ENCODE results near the gene NHERF1. TPM values are rescaled to one million over a fixed set of nuclear protein-coding genes. Genes with fewer than 3 reads are reported as not detected.

NHERF1 gene
- total RNA-seq, 4 donors from 2014 or later = 21.1 to 53.8 (median 42.0) TPM

- Histone ChIP-seq H3K27ac (no peak overlapping the region), H3K4me3 (peak overlapping the region; percentile 2), H3K27me3 (peaks cover 24% of the 10 kb centered on the region), H3K4me1 (peaks cover 44% of the 10 kb centered on the region), H3K36me3 (no peaks in the 10 kb centered on the region), H3K9me3 (no peaks in the 10 kb centered on the region)
- WGBS = 23% methylated on average over 16 of the region's 24 CpGs
- TF ChIP-seq POLR2AphosphoS5 (IDR thresholded peaks at IDR 0.05) (peak in 2 of 3 donors; percentile 17 to 79), POLR2A (IDR thresholded peaks at IDR 0.05) (no peak), CTCF (IDR thresholded peaks at IDR 0.05) (peak; percentile 99), EP300 (IDR thresholded peaks at IDR 0.05) (no peak)
- DNase-seq (ENCODE audit: low spot score in 2 of 2) = peak; percentile 91 to 92
These were observed 3.5 kb upstream of the NHERF1 start for GRCh38 chr17:74744714-74745547.

GRCh38 chr17:74745548-74746177 lies 2.8 kb upstream of the NHERF1 start:
- H3K36me3 ChIP-seq = no peaks in the 10 kb centered on the region
- TF ChIP-seq EP300 (IDR thresholded peaks at IDR 0.05) = no peak
- TF ChIP-seq POLR2AphosphoS5 (IDR thresholded peaks at IDR 0.05) = no peak
- TF ChIP-seq POLR2A (IDR thresholded peaks at IDR 0.05) = no peak
- no peak for TF ChIP-seq CTCF (IDR thresholded peaks at IDR 0.05)
- no peak overlapping the region for H3K4me3 ChIP-seq
- peaks cover 16% of the 10 kb centered on the region for H3K27me3 ChIP-seq
- peaks cover 52% of the 10 kb centered on the region for H3K4me1 ChIP-seq
- H3K9me3 ChIP-seq = no peaks in the 10 kb centered on the region
- WGBS = 78% methylated on average over 8 of the region's 8 CpGs
- H3K27ac ChIP-seq = no peak overlapping the region
- no peak for DNase-seq (ENCODE audit: low spot score in 2 of 2)

GRCh38 chr17:74746376-74746775 lies 2.1 kb upstream of the NHERF1 start:
- TF ChIP-seq POLR2A (IDR thresholded peaks at IDR 0.05) = no peak
- no peak for TF ChIP-seq EP300 (IDR thresholded peaks at IDR 0.05)
- no peak for TF ChIP-seq POLR2AphosphoS5 (IDR thresholded peaks at IDR 0.05)
- TF ChIP-seq CTCF (IDR thresholded peaks at IDR 0.05) = no peak
- H3K27me3 ChIP-seq = peaks cover 10% of the 10 kb centered on the region
- H3K9me3 ChIP-seq = no peaks in the 10 kb centered on the region
- DNase-seq (ENCODE audit: low spot score in 2 of 2) = no peak
- WGBS = 84% methylated on average over 5 of the region's 5 CpGs
- H3K4me1 ChIP-seq = peaks cover 59% of the 10 kb centered on the region
- H3K4me3 ChIP-seq = no peak overlapping the region
- no peaks in the 10 kb centered on the region for H3K36me3 ChIP-seq
- no peak overlapping the region for H3K27ac ChIP-seq

- Histone ChIP-seq H3K27ac (no peak overlapping the region), H3K4me1 (peaks cover 62% of the 10 kb centered on the region), H3K27me3 (peaks cover 5% of the 10 kb centered on the region), H3K36me3 (no peaks in the 10 kb centered on the region), H3K4me3 (no peak overlapping the region), H3K9me3 (no peaks in the 10 kb centered on the region)
- 34% methylated on average over 5 of the region's 6 CpGs for WGBS
- no peak for DNase-seq (ENCODE audit: low spot score in 2 of 2)
- TF ChIP-seq POLR2A (IDR thresholded peaks at IDR 0.05) = no peak
- no peak for TF ChIP-seq EP300 (IDR thresholded peaks at IDR 0.05)
- TF ChIP-seq POLR2AphosphoS5 (IDR thresholded peaks at IDR 0.05) = no peak
- TF ChIP-seq CTCF (IDR thresholded peaks at IDR 0.05) = no peak
These were observed 1.5 kb upstream of the NHERF1 start for GRCh38 chr17:74746922-74747321.

- TF ChIP-seq POLR2AphosphoS5 (IDR thresholded peaks at IDR 0.05) (no peak), EP300 (IDR thresholded peaks at IDR 0.05) (no peak), CTCF (IDR thresholded peaks at IDR 0.05) (peak in 1 of 2 donors; percentile 12), POLR2A (IDR thresholded peaks at IDR 0.05) (no peak)
- no peaks in the 10 kb centered on the region for H3K9me3 ChIP-seq
- no peak for DNase-seq (ENCODE audit: low spot score in 2 of 2)
- no peaks in the 10 kb centered on the region for H3K27me3 ChIP-seq
- peak overlapping the region; percentile 77 for H3K27ac ChIP-seq
- H3K4me1 ChIP-seq = peaks cover 69% of the 10 kb centered on the region
- WGBS = 0% methylated on average over 9 of the region's 34 CpGs
- H3K4me3 ChIP-seq = peak overlapping the region; percentile 84
- H3K36me3 ChIP-seq = no peaks in the 10 kb centered on the region
These were observed 224 bp upstream of the NHERF1 start for GRCh38 chr17:74748279-74748528.

Measured in suprapubic skin (tissue), 4 donors.